Endothelial cell of umbilical vein (primary cell): ENCODE results near the gene ACAA1. TPM values are rescaled to one million over a fixed set of nuclear protein-coding genes. Genes with fewer than 3 reads are reported as not detected.

Experiments used
- BruUV-seq: library from RNA; stranded (reverse); fragments of 400-500 nt; replicated peaks from 2 replicates; lab custom pipeline; 2021; lab: Mats Ljungman, UMichigan
- CTCF ChIA-PET: fragments of 300-600, 350-600 bp; sonication (Branson Sonifier 250); formaldehyde crosslinking; loops from one replicate; lab custom pipeline; 2021; ENCODE audit warnings: antibody characterized with exemption, inconsistent platforms; lab: Charles Lee
- POLR2A ChIA-PET: fragments of 300-600, 350-600 bp; sonication (Branson Sonifier 250); formaldehyde crosslinking; loops from one replicate; lab custom pipeline; 2021; ENCODE audit warnings: antibody characterized with exemption, inconsistent platforms; lab: Charles Lee
- DNase-seq: peaks from one replicate; pipeline ENCODE4 v3.0.0-alpha.2; 2011; ENCODE audit warnings: low read depth, low spot score
- FAIRE-seq: peaks from 2 replicates; lab custom pipeline; 2011; peaks lifted over from hg19 to GRCh38; lab: Jason Lieb, UNC
- H2AFZ ChIP-seq: 2 replicates; pipeline ENCODE4 v1.6.0; 2012; ENCODE audit warnings: low read depth, low read length, control low read depth, inconsistent platforms
- H3K27ac ChIP-seq: 2 replicates; pipeline ENCODE4 v1.5.1; 2011; ENCODE audit warnings: low read depth, mild to moderate bottlenecking, control low read depth, low read length, moderate library complexity; ENCODE audit not compliant: insufficient read depth
- H3K27me3 ChIP-seq, 2 experiments: 2 replicates each; pipeline versions ENCODE4 v1.6.0 to v1.6.1; 2011; ENCODE audit warnings: low read length in 2 of 2, mixed read lengths in 1 of 2; ENCODE audit not compliant: control insufficient read depth in 2 of 2, insufficient read depth in 2 of 2
- H3K36me3 ChIP-seq, 2 experiments: 2 replicates in 1 of 2; 3 replicates in 1 of 2; pipeline ENCODE4 v1.5.1; 2011; ENCODE audit warnings: low read length in 2 of 2, mild to moderate bottlenecking in 1 of 2, moderate library complexity in 1 of 2; ENCODE audit not compliant: control insufficient read depth in 2 of 2, insufficient read depth in 2 of 2; ENCODE audit errors: extremely low read depth in 1 of 2
- H3K4me1 ChIP-seq: 3 replicates; pipeline ENCODE4 v1.5.1; 2011; ENCODE audit warnings: mild to moderate bottlenecking, low read length; ENCODE audit not compliant: control insufficient read depth, insufficient read depth; ENCODE audit errors: extremely low read depth
- H3K4me2 ChIP-seq: 2 replicates; pipeline ENCODE4 v1.6.1; 2011; ENCODE audit warnings: low read length, control low read depth, mixed read lengths; ENCODE audit not compliant: insufficient read depth
- H3K4me3 ChIP-seq, 3 experiments: fragments of 200-600 bp in 1 of 3; sonication (generic), shearing (Covaris generic) in 1 of 3; replicated peaks in 1 of 3; 2 replicates each; pipeline ENCODE4 v1.5.1; 2011 to 2016; ENCODE audit warnings: control low read depth in 3 of 3, low read length in 3 of 3, mild to moderate bottlenecking in 2 of 3, inconsistent platforms in 1 of 3, low read depth in 1 of 3, moderate library complexity in 1 of 3; ENCODE audit not compliant: insufficient read depth in 1 of 3
- H3K79me2 ChIP-seq: 2 replicates; pipeline ENCODE4 v1.6.0; 2012; ENCODE audit warnings: low read length, inconsistent platforms; ENCODE audit not compliant: control insufficient read depth, insufficient read depth
- H3K9ac ChIP-seq: replicated peaks from 2 replicates; pipeline ENCODE3; 2011; ENCODE audit warnings: low read length, control low read depth; ENCODE audit not compliant: insufficient read depth; ENCODE audit errors: extremely low read depth
- H3K9me1 ChIP-seq: replicated peaks from 3 replicates; pipeline ENCODE4 v1.6.0; 2011; ENCODE audit warnings: mild to moderate bottlenecking, low read length; ENCODE audit not compliant: control insufficient read depth, insufficient read depth; ENCODE audit errors: extremely low read depth
- H3K9me3 ChIP-seq: replicated peaks from 2 replicates; pipeline ENCODE4 v1.5.1; 2012; ENCODE audit warnings: low read length, inconsistent platforms; ENCODE audit not compliant: control insufficient read depth, insufficient read depth
- H4K20me1 ChIP-seq: replicated peaks from 2 replicates; pipeline ENCODE3; 2011; ENCODE audit warnings: mild to moderate bottlenecking, low read length; ENCODE audit not compliant: control insufficient read depth, insufficient read depth; ENCODE audit errors: extremely low read depth
- CTCF ChIP-seq, 2 donors: IDR thresholded peaks; 1 replicate in 1 of 2; 2 replicates in 1 of 2; pipeline ENCODE4 v1.5.1; 2011; ENCODE audit warnings: low read length in 2 of 2, mild to moderate bottlenecking in 2 of 2, moderate library complexity in 2 of 2, control low read depth in 1 of 2, inconsistent platforms in 1 of 2, low read depth in 1 of 2; ENCODE audit not compliant: insufficient read depth in 1 of 2; ENCODE audit errors: extremely low read depth in 1 of 2
- EZH2 ChIP-seq: IDR thresholded peaks from 2 replicates; pipeline ENCODE4 v1.6.1; 2012; ENCODE audit warnings: borderline replicate concordance, low read depth, mild to moderate bottlenecking, moderate library complexity, low read length, inconsistent platforms; ENCODE audit not compliant: severe bottlenecking
- FOS ChIP-seq: IDR thresholded peaks from 2 replicates; pipeline ENCODE4 v1.6.1; 2011; ENCODE audit warnings: mild to moderate bottlenecking, low read length, moderate library complexity, borderline replicate concordance; ENCODE audit not compliant: insufficient read depth
- GATA2 ChIP-seq: IDR thresholded peaks from 2 replicates; pipeline ENCODE4 v1.7.0; 2011; ENCODE audit warnings: low read depth, mild to moderate bottlenecking, moderate library complexity, mixed read lengths, low read length; ENCODE audit not compliant: insufficient read length, insufficient read depth
- JUN ChIP-seq: IDR thresholded peaks from 2 replicates; pipeline ENCODE4 v1.6.1; 2011; ENCODE audit warnings: borderline replicate concordance, low read depth; ENCODE audit not compliant: insufficient read length, insufficient read depth
- MAX ChIP-seq: IDR thresholded peaks from 2 replicates; pipeline ENCODE4 v1.6.1; 2011; ENCODE audit not compliant: insufficient read depth, insufficient read length
- MYC ChIP-seq: IDR thresholded peaks from one replicate; pipeline ENCODE4 v1.6.1; 2011; ENCODE audit warnings: mild to moderate bottlenecking, low read depth, low read length
- POLR2A ChIP-seq: IDR thresholded peaks from 2 replicates; pipeline ENCODE4 v1.6.1; 2012; ENCODE audit warnings: low read depth, mild to moderate bottlenecking, control low read depth, low read length
- POLR2AphosphoS5 ChIP-seq: IDR thresholded peaks from 2 replicates; pipeline ENCODE4 v1.6.1; 2012; ENCODE audit warnings: low read depth, mild to moderate bottlenecking, control low read depth, low read length, moderate library complexity; ENCODE audit not compliant: insufficient read depth
- dilution Hi-C: fragments of 300-500 bp; cut with MboI; formaldehyde crosslinking; loops from one replicate; pipeline ENCODE4 v1.15.0; 2019; ENCODE audit warnings: low sequenced_read_pairs; ENCODE audit not compliant: extremely low pct_ligation_motif_present
- intact Hi-C: fragments of 100-400 bp; cut with micrococcal nuclease; formaldehyde crosslinking; loops from one replicate; pipeline ENCODE4 v1.10.0; 2022
- polyA plus RNA-seq, 4 experiments: library from polyadenylated mRNA; depleted of rRNA in 3 of 4; stranded (reverse) in 3 of 4; unstranded in 1 of 4; fragments of >200 nt; gene quantifications; 2 replicates each; pipeline versions ENCODE4 v1.2.1 to v1.2.3, GENCODE V29; 2011 to 2012; ENCODE audit warnings: missing spikeins in 1 of 4
- total RNA-seq: library from RNA; stranded (reverse); gene quantifications from 2 replicates; pipeline ENCODE4 v1.2.3, GENCODE V29; 2021

The ACAA1 gene
- total and polyA plus RNA-seq, 2 donors (not counting 3 experiments of a cell fraction or from before 2014, with no cell fraction given): 52.1 to 53.8 TPM

- no TSS peak for BruUV-seq
- no peaks in the 10 kb centered on the region for H4K20me1 ChIP-seq
- H3K9me1 ChIP-seq: no peaks in the 10 kb centered on the region
- no peaks in the 10 kb centered on the region for H3K9me3 ChIP-seq
- H2AFZ ChIP-seq: no peak overlapping the region
- H3K27ac ChIP-seq: no peak overlapping the region
- no peaks in the 10 kb centered on the region for H3K36me3 ChIP-seq
- H3K4me1 ChIP-seq: no peaks in the 10 kb centered on the region
- no peak overlapping the region for H3K9ac ChIP-seq
- dilution Hi-C loops (no loop called here), intact Hi-C loops (no loop called here)
- DNase-seq (no peak), FAIRE-seq (no peak)
- H3K79me2 ChIP-seq: no peaks in the 10 kb centered on the region
- no peak overlapping the region for H3K4me2 ChIP-seq
- TF ChIP-seq MYC (no peak), JUN (no peak), POLR2A (no peak), CTCF (IDR thresholded peaks at IDR 0.05; ENCODE audit: extremely low read depth in 1 of 2, insufficient read depth in 1 of 2, low read depth in 1 of 2, low read length in 2 of 2) (no peak), EZH2 (no peak), FOS (no peak), GATA2 (no peak), MAX (no peak), POLR2AphosphoS5 (no peak)
- H3K4me3 ChIP-seq: no peak overlapping the region
- POLR2A ChIA-PET: no interaction called here
- peaks cover 3 to 10% of the 10 kb centered on the region in 2 experiments for H3K27me3 ChIP-seq
- CTCF ChIA-PET: no interaction called here
These were observed 10.5 kb upstream of the ACAA1 start for GRCh38 chr3:38147421-38147820.
